Putamen (tissue), 1 donor: ENCODE results near the gene A4GALT.
"Not testable (repeated sequence)": the region's sequence is repeated elsewhere in the genome, so short reads cannot be mapped to it uniquely, and the experiment has no call there.

Experiments used
- DNase-seq: peaks from one replicate; pipeline ENCODE4 v3.0.0-alpha.2; 2016; ENCODE audit warnings: low spot score

Gene A4GALT

DNA sequence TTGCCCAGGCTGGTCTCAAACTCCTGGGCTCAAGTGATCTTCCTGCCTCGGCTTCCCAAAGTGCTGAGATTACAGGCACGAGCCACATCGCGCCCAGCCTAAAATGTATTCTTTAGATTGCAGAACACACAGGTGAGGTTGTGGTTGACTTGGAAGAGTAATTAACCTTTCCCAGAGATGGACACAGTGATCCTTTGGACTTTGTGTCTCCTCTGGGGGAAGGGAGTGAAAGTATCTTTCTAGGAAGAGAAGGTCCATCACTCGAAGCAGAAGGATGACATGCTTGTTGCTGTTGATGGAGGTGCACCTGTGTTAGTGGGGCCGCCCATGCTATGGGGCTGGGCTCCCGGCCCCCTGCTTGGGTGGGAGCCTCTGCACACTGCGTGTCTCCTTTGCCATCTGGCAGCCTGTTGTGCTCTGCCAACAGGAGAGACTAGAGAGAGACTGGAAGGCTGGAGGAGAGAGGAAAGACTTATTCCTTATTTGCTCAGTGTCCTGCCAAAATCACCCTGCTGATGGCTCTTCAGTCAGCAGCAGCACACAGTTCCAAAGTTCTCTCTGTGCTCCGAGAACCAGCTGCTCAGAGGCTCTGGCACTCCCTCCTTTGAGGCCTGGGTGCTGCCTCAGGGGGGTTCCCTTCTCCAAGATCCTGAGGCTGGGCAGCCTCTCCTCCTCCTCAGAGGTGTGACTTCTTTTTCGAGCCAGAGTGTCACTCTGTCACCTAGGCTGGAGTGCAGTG lies 38.4 kb downstream of the A4GALT start:
- no peak for DNase-seq

DNA sequence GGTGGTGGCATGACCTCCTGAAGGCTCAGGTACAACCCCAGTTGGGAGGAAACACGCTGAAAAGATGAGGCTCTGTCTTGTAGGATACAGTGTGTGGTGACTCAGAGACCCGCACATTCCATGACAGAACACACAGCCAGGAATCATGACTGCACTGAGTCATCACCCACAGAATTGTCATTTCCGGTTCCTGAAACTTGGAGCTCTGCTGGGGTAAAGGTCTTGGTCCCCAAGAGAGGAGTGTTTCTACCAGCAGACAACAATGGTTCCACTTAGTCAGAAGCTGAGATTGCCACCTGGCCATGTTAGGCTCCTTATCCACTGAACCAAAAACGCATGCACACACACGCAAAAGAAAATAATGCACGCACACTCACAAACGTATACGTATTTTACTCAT lies 40.0 kb downstream of the A4GALT start:
- no peak for DNase-seq

DNA sequence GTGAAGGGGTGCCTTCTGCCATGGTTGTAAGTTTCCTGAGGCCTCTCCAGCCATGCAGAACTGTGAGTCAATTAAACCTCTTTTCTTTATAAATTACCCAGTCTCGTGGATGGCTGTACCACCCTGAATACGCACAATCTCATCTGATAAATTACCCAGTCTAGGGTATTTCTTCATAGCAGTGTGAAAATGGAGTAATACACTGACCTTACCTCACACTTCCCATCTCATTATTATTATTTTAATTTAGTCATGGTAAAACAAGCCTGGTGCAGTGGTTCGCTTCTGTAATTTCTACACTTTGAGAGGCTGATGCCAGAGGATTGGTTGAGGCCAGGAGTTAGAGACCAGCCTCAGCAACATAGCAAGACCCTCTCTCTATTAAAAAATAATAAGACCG lies 41.0 kb downstream of the A4GALT start:
- no peak for DNase-seq

DNA sequence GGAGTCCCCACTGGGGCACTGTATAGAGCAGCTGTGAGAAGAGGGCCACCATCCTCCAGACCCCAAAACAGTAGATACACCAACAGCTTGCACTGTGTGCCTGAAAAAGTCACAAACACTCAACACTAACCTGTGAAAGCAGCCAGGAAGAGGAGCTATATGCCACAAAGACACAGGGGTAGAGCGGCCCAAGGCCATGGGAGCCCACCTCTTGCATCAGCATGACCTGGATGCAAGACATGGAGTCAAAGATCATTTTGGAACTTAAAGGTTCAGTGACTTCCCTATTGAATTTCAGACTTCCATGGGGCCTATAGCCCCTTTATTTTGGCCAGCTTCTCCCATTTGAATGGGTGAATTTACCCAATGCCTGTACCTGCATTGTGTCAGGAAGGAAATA lies 41.8 kb downstream of the A4GALT start:
- no peak for DNase-seq

DNA sequence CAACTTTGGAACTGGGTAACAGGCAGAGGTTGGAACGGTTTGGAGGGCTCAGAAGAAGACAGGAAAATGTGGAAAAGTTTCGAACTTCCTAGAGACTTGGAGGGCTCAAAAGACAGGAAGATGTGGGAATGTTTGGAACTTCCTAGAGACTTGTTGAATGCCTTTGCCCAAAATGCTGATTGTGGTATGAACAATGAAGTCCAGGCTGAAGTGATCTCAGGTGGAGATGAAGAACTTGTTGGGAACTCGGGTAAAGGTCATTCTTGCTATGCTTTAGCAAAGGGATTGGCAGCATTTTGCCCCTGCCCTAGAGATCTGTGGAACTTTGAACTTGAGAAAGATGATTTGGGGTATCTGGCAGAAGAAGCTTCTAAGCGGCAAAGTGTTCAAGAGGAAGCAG lies 42.7 kb downstream of the A4GALT start:
- DNase-seq, result not testable (repeated sequence)

DNA sequence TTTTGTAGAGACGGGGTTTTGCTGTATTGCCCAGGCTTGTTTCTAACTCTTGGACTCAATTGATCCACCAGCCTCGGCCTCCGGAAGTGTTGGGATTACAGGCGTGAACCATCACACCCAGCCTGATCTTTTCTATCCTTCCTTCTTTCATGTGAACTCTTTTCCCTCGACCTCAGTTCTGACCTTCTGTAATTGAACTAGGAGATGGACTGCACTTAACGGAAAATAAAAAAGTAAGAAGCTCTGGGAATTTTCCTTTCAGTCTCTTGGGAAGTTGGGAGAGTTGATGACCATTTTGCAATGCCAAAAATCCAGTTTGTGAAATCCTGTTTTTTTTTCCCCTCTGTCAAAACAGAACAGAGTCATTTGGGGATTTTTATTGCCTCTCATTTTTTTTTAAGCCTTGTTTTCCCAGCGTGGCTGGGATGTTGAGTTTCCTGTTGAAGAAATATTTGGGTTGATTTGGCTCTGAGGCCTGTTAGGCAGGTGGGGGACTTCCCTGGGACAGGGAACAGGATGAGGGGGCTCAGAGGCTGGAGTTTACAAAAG lies 44.5 kb downstream of the A4GALT start:
- no peak for DNase-seq

DNA sequence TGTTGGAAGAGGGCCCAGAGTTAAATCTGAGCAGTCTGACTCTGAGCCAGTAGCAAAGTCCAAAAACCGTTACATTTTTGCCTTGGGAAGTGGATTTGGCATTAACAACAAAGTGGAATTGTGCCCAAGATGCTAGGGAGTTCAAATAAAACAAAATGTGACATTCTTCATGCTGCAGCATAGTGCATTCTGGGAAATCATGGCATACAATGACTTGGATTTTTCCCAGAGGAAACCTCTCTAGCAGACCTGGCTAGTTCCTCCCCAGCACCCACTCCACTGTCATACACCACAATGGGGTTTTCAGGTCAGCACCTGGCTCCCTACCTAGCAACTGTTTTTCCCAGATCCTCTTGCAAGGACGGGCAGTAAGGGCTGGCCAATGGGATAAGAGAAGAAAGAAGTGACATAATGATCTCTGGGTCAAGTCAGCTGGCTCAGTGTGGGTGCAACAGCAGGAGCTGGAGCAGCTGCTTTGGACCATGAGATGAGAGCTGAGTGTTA lies 46.7 kb downstream of the A4GALT start:
- no peak for DNase-seq

DNA sequence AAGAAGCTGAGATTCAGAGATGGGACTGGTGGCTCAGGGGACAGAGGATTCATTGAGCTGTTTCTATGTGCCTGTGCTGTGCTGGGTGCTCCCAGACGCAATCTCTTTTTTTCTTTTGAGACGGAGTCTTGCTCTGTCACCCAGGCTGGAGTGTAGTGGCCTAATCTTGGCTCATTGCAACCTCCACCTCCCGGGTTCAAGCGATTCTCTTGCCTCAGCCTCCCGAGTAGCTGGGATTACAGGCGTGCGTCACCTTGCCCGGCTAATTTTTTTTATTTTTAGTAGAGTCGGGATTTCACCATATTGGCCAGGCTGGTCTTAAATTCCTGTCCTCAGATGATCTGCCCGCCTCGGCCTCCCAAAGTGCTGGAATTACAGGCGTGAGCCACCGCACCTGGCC lies 47.6 kb downstream of the A4GALT start:
- not testable (repeated sequence) for DNase-seq

DNA sequence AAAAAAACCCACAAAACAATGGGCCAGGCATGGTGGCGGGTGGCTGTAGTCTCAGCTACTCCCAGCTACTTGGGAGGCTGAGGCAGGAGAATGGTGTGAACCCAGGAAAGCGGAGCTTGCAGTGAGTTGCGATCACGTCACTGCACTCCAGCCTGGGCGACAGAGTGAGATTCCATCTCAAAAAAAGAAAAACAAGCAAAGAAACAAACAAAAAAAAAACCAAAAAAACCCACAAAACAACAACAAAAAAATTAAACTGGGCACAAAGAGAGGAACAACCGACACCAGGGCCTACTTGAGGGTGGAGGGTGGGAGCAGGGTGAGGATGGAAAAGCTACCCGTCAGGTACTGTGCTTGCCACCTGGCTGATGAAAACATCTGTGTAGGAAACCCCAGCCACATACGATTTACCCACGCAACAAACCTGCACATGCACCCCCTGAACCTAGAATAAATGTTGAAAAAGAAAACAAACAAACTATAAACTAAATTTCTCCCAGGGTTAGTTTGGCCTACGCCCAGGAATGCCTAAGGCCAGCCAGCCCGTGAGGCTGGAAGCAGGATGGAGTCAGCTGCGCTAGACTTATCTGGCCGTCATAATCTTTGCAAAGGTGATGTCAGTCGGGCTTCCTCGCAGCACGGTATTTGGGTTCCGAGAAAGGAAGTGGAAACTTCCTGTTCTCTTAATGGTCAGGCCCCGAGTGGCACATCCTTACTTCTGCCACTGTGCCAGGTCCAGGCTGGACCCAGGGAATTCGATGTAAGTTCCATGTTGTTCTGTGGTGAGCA lies 49.6 kb downstream of the A4GALT start:
- DNase-seq, result no peak

DNA sequence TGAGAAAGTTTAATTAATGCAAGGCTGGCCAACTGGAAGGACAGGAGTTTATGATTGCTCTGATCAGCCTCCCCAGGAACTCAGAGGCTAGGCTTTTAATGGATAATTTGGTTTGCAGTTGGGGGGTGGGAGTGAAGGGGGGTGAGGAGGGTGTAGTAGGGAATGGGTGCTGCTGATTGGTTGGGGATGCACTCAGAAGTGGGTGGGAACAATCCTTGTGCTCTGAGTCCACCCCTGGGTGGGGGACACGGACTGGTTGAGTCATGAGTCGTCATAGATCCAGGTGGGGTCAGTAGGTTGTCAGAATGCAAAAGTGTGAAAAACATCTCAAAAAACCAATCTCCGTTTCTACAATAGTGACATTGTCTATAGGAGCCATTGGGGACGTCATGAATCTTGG lies 50.6 kb downstream of the A4GALT start:
- DNase-seq, result no peak

DNA sequence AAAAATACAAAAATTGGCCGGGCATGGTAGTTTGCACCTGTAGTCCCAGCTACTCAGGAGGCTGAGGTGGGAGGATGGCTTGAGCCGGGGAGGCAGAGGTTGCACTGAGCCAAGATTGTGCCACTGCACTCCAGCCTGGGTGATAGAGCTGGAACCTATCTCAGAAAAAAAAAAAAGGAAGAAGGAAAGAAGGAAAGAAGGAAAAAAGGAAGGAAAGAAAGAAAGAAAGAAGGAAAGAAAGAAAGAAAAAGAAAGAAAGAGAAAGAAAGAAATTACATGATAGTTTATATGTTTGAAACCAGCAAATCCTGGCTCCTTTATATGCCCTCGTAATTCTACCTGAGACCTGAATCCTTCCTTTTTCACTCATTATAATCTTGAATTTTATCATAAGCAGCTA lies 54.3 kb downstream of the A4GALT start:
- not testable (repeated sequence) for DNase-seq

DNA sequence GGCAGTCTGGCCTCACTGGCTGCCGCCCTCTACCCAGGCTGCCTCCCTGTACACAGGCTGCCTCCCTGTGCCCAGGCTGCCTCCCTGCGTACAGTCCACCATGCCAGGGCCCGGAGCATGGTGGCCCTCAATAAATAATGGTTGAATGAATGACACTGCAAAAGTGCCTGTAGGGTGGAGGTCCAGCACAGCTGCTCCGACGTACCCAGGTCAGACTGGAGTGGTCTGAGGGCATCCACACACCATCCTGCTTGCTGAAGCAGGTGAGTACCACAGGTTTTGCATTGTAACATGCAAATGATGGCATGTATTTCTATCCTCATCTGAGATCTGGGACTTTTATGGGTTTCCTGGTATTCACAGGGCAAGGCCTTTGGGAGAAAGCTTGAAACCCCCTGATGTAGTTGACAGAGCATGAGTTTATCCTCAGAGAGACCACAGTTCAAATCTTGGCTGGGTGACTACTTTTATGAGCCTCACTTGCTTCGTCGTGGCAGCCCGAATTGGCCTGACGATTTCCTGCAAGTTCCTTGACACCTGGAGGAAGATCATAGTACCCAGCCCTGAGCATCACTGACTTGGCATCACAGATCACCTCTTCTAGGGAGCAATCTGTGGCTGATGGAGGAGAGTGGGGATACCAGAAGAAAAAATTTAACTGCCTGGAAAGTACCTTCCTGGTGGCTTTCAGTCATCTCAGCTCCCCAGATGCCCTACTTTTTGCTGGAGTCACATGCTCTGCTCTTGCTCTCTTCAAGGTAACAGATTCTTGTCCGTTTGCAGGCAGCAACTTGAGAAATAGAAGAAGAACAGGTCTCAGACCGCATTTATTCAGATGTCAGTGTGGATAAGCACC lies 55.5 kb downstream of the A4GALT start:
- DNase-seq, result no peak

DNA sequence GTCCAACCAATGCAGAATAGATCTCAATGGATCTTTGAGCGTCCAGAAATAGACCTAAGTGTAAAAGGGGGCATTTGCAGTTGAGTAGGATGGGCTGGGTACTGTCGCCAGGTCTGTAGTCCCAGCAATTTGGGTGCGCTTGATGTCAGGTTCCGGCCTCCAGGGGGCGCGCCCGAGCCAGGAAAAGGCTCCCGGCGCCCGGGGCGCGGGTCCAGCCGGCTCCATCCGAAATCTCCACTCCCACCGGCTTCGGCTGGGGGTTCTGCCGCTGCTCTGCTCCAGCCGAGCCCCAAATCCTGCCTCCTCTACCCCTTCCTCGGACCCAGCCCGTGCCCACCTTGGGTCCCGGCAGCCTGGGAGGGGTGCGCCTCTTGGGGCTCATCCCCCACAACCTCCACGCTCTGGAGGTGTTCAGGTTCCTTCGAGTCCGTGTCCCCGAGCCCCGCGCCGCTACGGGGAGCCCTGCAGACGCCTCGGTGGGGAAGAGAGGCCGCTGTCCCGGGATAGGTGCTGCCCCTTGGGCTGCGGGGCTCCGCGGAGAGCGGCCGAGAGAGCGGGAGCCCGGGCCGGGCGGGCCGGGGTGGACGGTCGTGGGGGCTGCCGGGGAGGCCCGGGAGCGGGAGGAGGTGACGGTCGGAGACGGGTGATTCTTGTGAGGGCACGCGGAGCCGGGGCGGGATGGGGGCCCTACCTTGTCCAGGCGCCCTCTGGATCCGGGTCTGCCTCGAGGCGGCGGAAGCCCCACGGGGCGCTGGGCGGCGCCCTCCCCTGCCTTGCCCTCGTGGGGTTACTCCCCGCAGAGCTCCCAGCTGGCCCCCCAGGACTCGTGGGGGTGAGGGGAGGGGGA lies 58.5 kb downstream of the A4GALT start:
- peak; percentile 33 for DNase-seq

DNA sequence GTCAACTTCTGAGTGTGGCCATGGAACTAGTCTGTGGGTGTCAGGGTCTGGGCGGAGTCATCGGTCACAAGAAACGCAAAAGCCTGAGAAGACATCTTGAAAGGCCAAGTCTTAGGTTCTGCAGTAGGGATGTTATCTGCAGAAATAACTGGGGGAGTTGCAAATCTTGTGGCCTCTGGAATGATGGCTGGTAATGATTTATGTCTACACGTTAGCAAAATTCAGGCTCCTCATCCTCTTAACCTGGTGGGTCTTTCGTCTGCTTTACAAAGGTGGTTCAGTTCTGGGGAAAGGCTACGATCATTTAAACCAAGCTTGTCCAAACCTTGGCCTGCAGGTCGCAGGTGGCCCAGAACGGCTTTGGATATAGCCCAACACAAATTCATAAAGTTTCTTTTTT lies 64.1 kb downstream of the A4GALT start:
- no peak for DNase-seq

DNA sequence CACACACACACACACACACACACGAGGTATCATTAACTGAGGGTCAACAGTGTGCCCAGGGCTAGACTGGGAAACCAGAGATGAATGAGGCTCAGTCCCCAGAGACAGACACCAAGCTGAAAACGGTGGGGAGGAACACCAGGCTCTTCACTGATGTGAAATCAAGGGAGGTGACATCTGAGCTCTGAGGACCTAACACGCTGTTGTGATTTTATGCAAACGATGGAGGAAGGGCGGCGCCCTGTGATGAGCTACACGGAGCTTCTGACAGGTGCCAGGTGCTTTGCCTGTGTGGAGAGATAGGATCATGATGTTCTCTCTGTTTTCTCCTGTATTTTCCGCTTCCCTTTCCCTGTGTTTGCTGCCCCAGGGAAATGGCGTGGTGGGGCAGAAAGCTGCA lies 65.0 kb downstream of the A4GALT start:
- DNase-seq, result no peak

DNA sequence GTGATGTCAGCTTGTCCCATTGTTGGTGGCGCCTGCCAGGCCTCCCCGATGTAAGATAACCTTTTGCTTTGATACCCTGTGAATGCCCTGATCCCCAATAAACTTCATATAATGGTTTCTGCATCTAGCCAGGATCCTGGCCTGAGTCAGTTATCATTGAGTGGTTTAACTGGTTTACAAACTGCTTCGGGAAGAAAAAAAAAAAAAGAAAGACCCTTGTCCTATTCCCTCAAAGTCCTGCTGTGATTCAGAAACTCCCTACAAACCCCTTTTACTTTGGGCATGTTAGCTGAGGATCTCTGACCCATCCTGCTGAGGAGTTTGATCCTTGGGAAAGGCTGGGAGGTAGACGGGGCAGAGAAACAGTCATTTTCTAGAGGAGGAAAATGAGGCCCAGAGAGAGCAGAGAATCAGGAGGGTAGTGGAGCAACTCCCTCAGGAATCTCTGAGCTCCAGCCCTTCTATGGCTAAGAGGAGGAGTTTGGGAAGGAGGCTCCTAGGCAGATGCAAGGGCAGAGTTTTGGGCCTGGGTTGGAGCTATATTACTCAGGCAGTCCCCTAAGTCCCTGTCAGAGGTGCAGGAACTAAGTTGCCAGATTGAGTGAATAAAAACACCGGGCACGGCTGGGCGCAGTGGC lies 66.1 kb downstream of the A4GALT start:
- no peak for DNase-seq

DNA sequence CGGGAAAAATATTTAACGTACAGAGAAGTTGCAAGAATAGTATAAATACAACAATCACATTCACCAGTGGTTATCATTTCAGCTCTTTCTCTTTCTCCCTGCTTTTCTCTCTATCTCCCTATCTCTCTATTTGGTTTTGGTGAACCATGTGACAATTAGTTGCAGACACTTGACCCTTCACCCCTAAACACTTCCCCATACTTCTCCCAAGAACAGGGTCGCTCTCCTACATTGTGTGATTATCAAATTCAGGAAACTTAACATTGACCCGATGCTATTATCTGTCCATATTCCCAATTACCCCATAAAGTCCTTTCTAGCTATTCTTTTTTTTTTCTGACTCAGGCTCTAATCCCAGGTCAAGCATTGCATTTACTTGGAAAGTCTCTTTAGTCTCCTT lies 66.7 kb downstream of the A4GALT start:
- no peak for DNase-seq

DNA sequence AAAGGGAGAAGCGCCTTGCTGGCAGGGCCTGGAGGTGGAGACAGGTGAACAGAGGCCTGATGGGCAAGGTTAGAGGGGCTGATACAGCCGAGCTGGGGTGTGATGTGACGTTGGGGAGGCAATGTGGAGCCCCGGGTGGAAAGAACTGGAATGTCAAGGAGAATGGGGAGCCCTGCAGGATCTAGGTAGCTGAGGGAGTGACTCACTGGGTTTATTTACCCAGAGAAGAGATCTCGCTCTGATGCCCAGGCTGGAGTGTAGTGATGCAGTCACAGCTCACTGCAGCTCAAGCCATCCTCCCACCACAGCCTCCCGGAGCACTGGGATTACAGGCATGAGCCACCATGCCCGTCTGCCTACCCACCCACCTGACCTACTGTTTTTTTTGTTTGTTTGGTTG lies 69.5 kb downstream of the A4GALT start:
- no peak for DNase-seq

DNA sequence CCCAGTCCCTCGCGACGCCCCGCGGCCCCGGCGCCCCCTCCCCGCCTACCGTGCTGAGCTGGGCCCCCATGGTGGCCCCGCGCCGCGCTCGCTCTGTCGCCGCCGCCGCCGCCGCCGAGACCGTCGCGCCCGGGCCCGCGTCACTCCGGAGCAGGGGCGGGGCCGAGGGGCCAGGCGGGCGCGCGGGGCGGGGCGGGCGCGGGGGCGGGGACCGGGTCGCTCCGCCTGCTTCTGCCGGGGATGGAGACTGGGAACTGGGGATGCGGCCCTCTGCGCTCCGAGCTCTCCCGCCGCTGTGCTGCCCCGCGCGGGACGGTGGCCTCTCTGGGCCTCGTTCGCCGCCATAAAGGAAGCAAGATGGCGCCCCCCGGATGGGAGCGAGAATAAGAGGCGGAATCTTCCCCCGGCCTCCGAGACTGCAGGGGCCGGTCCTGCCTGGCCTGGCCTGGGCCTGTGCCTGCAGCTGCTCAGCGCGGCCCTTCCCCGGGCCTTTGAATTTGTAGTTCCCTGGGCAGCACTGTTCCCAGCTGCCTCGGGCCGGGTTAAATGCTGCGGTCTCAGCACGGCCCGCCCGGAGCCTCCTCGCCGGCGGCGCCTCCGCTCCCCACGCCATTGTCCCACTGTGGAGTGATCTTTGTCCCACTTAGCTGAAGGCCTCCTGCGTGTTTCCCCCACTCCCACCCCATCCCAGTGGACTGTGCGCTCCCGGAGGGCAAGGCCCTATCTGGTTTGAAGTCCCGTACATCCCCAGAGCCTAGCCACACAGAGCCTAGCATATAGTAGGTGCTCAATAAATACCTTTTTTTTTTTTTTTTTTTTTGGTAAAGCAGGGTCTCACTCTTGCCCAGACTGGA lies 71.2 kb downstream of the A4GALT start, which contains the start of gene CYB5R3:
Gene CYB5R3, minus strand, starts transcription at position 147 of the 854 bp plus-strand sequence. Its CDS starts 77 bp downstream, at position 70.
- peak; percentile 77 for DNase-seq
